Stromal cell of bone marrow (primary cell): ENCODE data around the gene SKA1.

Experiments used
- DNase-seq: peaks from one replicate; pipeline ENCODE4 v3.0.0-alpha.2; 2012; ENCODE audit warnings: low read depth

The SKA1 gene, protein sequence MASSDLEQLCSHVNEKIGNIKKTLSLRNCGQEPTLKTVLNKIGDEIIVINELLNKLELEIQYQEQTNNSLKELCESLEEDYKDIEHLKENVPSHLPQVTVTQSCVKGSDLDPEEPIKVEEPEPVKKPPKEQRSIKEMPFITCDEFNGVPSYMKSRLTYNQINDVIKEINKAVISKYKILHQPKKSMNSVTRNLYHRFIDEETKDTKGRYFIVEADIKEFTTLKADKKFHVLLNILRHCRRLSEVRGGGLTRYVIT

DNA sequence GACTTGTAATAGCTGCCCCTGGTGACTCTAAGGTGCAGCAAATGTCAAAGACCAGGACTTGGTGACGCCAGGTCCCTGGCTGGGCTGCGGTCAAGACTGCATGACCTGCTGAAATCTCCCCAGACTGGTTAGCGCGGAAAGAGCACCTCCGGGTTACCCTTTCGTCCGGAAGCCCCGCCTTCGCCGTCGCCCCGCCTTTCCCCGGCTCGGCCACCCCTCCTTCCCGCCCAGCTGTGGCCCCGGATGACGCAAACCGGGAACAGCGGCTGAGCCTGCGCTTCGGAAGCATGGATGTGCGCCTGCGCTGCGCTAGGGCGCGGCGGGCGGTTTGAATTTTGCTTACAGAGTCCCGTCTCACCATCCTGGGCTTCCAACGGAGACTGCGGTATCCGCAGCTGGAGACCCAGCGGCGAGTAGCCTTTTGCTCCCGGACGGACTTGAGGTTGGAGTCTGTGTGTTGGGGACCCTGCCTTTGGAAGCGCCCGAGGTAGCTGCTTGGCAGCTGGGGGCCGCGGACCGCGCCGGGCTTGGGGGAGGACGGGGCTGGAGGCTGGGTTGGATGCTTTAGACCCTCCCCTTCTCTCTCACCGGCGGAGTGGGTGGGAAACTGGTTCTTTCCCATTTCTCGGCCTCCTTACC is at the start of gene SKA1:
Gene SKA1 (plus strand): TSS at position 294 of the 639 bp plus-strand sequence. CDS start 785 bp downstream, outside the sequence.
- DNase-seq, result peak; percentile 82

DNA sequence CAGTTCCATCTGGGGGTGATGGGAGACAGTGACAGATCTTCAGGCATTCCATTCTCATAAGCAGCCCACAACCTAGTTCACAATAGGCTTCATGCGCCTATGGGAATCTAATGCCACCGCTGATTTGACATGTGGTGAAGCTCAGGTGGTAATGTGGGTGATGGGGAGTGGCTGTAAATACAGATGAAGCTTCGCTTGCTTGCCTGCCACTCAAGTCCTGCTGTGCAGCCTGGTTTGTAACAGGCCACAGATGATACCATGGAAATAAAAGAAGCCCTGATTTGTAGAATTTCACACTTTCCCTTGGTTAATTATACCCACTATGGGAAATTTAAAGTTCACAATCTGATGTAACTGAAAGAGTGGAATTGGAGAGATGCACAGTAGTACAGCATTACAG is 46.9 kb upstream of the SKA1 start:
- DNase-seq, result no peak

DNA sequence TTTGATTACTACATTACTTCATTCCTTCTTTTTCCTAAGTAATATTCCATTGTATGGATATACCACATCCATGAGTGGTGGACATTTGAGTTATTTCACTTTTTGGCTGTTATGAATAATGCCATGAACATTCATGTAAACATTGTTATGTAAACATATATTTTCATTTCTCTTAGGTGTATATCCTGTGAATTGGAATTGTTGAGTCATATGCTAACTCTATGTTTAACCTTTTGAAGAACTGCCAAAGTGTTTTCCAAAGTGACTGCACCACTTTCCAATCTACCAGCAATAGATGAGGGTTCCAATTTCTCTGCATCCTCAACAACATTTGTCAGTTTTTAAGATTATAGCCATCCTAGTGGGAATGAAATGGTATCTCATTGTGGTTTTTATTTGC is 44.7 kb upstream of the SKA1 start:
- no peak for DNase-seq

DNA sequence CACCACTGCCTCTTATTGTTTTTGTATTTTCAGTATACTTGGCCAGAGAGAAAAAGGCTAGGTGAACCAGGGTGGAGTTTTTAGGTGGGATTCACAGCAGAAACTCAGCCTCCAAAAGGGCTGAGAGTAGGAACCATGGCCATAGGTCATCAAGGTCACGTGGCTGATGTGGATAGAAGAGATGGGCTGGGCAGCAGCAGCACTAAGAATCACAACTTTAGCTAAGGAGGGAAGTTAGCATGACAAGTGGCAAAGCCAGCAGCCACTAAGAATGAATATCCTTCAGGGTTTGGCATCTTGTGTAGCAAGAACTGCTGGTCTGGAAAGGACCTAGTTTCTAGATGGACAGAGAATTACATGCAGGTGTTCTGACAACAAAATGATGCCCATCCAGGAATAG is 43.2 kb upstream of the SKA1 start:
- no peak for DNase-seq

DNA sequence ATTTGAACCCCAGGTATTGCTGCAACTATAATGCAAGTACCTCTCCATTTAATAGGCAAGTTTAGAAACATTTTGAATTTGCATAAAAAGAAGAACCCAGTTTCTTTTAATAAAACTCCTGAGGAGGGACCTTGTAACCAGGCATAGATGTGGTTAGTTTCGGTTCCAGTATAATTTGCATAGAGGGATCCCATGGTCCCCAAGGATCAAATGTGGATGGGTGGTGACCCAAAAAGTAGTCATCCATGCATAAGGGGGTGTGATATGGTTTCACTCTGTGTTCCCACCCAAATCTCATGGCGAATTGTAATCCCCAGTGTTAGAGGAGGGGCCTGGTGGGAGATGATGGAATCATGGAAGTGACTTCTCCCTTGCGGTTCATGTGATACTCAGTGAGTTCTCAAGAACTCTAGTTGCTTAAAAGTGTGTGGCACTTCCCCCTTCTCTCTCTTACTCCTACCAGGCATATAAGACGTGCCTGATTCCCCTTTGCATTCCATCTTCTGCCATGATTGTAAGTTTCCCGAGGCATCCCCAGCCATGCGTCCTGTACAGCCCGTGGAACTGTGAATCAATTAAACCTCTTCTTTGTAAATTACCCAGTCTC is 40.2 kb upstream of the SKA1 start:
- no peak for DNase-seq

DNA sequence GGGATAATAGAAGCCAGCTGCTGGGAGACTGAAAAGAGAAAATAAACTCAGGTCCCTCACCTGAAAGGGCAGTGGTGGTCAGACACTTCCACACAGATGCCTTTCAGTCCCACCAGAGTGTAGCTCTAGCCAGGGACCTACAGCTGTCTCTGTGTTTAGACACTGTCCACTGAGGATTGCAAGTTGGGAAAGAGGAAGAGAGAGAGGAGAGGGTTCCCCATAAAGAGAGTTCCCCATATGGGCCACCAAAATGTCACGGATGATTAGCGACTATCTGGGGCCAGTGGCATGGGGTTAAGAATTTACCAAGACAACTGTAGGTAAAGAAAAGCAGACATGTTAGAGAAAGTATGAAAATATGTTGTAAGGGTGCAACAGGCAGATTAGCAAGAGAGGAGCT is 36.7 kb upstream of the SKA1 start:
- DNase-seq, result no peak

DNA sequence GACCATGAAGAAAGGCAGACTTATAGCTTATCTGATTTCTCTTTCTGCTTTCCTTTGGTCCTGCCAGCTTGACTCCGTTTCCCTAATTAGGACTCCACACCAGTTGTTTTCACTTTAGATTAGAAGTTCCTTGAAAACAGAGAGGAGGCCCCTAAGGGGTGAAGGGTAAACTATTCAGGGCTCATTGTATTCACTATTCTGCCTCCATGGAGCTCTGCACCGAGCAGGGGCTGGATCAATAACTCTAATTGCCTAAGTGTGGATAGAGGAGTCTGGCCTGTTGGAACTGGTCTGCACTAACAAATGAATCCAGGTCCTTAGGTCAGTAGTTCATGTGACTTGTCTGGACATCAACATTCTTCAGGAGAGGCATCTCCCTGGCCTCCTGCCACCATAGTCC is 36.1 kb upstream of the SKA1 start:
- DNase-seq, result no peak

DNA sequence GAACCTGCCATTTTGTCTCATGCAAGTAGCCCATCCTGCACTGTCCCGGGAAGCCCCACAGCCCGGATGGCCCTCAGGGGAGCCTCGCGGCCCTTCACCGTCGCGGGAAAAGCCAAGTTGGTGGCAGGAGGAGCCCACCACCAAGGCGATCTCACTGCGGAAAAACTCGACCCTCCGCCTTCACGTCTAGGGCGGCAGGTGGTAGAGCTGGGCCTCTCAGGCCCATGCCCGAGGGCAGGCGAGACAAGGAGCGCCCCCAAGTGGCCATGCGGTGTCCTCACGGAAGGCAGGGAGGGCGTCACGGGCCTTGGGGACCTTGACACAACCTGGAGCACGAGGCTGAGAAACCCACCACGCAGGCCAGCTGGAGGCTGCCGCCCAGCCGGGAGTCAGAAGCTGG is 34.8 kb upstream of the SKA1 start:
- no peak for DNase-seq

DNA sequence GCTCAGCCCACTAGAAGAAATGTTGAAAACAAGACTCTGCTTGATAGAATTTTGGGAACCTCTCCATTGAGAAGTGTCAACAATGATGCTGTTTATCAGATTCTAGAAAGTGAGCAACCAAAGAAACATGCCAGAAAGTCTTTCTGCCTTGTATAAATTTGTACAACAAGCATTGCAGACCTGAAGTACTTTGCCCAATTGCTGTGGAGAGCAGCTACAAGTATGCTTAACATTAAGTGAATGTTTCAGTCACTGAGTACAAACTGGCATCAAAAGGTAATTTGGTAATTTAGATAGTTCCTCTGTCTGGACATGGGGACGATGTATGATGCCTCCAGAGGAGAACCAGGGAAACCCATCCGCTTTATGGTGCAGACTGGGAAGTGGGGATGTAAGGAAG is 33.4 kb upstream of the SKA1 start:
- no peak for DNase-seq

DNA sequence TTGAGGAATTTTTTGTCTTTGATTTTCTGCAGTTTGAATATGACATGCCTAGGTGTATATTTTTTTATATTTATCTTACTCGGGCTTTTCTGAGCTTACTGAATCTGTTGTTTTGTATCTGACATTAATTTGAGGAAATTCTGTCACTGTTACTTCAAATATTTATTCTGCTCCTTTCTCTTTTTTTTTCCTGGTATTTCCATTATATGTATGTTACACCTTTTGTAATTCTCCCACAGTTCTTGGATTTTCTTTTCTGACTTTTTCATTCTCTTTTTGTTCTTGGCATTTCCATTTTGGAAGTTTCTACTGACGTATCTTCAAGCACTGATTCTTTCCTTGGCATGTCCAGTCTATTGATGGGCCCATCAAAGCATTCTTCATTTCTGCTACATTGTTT is 24.1 kb upstream of the SKA1 start:
- no peak for DNase-seq

DNA sequence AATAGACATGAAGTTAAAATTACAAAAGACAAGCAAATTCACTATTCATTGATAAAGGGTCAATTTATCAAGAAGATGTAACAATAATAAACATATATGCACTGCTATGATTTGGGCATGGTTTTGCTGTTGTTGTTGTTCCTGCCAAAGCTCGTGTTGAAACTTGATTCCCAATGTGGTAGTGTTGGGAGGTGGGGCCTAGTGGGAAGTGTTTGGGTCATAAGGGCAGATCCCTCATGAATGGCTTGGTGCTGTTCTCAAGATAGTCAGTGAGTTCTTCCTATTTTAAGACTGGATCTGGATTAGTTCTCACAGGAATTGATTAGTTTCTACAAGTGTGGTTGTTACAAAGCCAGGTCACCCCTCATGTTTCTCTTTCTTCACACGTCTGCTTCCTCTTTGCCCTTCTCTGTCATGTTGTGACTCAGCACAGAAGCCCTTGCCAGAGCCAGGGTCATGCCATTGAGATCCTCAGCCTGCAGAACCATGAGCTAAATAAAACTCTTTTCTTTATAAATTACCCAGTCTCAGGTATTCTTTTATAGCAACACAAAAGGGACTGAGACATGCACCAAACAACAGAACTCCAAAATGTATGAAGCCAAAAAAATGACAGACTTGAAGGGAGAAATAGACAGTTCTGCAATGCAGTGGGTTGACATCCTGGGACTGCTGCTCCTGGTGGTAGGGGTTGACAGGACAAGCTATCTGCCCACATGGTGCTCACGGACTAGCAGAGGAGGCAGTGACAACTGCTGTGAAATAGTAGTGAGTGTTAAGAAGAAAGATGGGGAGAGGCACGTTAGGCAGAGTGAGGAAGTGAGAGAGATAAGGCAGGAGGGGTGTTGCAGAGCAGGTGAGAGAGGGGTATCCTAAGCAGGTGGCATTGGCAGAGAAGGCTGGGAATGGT is 18.6 kb upstream of the SKA1 start:
- peak; percentile 15 for DNase-seq

DNA sequence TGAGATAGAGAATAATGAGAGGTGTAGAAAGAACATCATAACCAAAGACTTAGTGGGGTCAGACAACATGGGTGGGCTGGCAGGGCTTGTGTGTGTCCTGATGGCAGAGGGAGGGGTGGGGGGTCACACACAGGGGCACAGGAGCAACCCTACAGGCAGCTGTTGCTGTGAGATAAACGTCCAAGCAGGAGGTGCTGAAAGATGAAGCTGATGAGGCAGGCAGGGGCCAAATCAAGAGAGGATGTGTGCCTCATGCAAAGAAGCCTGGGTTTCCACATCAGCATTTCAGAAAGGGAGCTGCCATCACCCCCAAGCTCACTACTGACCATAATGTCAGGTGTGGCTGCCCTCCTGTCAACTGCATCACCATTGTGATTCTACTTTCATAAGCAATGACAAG is 16.0 kb upstream of the SKA1 start:
- no peak for DNase-seq

DNA sequence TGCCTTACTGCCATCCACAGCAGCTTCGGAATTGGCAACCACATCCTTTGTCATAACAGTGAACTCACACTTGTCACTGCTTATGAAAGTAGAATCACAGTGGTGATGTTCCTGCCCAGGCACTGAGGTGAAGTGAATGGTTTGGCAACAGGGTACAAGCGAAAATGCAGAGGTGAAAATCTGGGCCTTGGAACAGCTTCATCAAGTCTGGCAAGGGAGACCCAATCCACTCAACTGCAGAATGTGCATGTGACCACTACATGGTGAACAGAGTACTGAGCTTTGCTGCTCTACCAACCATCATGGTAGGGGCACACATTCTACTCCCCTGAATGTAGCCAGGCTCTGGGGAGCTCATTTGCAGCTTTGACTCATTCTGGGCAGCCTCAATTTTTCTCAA is 15.0 kb upstream of the SKA1 start:
- DNase-seq, result no peak

DNA sequence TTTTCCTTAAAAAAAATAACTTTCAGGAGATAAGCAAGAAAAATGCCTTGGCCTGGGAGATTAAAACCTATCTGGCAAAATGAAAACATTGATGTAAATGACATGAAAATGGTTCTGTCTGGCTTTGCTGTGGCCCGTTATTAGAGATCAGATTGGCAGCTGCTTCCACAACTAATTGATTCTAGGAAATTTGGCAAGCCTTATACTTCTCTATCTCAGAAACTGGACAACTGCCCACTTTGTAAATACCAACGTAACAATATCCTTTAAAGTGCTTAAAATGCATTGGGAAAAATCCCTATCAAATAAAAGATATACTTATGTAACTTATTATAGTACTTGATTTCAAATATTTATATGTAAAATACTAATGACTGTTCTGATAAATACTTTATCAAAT is 14.2 kb upstream of the SKA1 start:
- DNase-seq, result no peak

DNA sequence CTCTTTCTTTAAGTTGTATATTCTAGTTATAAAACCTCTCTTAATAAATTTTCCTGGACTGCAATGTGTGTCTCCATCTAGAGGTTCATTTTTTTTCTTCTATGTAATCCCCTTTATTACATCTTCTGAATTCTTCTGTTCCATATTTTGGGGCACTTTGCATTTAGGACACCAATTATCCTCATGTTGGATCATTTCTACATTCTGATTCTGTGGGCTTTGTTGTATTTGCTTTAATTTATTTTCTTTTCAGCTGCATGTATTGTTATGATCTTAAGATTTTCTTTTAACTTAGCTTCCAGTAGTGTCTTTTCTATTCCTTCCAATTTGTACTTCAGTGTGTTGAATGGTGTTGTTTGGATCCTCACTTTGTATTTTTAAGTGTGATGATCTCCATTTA is 5.2 kb upstream of the SKA1 start:
- DNase-seq, result no peak

DNA sequence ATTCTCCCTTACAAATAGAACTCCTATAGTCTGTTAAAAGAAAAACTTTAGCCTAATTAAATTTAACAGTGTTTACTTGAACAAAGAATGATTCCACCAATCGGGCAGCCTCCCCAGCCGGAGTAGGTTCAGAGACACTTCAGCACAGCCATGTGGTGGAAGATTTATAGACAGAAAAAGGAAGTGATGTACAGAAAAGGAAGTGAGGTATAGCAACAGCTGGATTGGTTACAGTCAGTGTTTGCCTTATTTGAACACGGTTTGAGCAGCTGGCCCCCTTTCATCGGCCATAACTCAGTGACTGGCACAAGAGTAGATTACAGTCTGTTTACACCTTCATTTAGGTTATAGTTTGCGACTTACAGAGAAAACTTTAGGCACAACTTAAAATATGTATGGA is 2.1 kb upstream of the SKA1 start:
- DNase-seq, result no peak

DNA sequence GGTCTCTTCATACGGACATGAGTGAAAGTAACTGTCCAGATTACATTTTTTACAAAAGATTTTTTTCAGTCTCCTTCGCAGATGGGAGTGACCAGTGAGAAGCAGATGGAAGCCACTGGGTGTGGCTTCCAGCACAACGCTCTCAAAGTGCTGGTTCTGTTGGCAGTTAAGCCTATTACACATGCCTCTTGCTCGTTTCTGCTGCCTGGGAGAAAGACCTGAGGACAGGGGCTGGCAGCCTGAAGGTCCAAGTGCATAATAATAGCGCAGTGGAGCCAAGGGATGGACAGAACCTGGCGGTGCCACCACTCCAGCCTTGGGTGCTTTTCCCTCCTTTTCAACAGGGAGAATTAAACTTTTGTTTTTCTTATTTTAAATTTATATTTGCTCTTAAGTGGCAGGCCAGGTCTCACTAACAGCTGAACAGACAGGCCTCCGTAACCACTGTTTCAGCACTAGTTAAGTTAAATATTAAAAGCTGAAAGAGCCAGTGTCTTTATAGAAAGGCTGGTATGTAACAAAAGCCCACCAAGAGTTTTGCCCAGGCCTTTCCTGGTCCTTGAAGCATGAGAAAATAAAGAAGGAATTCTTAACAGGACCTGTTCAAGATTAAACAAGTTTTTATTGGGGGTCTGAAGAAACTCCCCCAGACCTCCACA is 1.2 kb upstream of the SKA1 start:
- DNase-seq, result no peak

DNA sequence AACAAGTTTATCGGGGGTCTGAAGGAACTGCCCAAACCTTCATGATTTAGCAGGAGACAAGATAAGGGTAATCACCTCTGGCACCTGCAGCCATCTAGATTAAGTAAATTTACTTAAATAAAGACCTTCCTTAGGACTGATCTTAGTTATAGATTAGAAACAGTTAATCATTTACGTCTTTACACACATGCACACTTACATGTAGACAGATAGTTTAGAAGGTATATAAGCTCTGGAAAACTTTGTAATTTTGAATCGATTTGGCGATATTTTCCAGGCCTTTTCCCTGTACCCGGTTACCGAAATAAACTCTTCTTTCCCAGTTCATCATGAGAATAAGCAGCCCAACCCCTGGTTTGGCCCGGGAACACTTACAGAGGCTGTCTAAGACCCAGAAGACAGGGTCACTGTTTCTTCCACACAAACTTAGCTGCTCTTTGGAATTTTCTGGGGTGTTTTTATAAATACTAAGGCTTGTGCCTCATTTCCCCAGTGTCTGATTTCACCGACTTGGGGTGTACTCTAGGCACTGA is 560 bp upstream of the SKA1 start:
- DNase-seq, result no peak

DNA sequence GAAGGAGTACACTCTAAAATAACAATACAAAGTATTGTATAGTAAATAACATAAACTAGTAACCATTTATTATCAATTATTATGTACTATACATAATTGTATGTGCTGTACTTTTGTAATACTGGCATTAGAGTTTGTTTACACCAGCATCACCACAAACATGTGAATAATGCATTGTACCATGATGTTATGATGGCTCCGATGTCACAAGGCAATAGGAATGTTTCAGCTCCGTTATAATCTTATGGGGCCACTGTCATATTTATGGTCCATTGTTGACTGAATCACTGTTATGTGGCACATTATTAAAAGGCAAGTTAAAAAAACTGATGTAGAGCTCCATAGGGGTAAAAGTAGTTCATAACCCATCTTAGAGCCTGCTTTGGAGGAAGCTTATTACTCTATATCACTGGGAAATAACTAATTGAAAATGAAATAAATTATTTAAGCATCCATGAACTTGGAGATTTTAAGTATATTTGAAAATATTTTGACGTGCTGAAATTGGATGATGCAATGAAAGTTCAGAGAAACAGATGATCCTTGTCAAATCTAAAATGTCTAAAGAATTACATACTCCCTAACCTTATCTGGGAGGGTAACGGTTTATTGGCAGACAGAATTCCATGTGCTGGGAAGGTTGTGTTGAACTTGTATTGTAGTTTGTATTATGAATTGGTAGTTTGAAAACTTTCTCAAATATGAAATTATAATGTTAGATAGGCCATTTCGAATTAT is 2.4 kb downstream of the SKA1 start:
- no peak for DNase-seq

DNA sequence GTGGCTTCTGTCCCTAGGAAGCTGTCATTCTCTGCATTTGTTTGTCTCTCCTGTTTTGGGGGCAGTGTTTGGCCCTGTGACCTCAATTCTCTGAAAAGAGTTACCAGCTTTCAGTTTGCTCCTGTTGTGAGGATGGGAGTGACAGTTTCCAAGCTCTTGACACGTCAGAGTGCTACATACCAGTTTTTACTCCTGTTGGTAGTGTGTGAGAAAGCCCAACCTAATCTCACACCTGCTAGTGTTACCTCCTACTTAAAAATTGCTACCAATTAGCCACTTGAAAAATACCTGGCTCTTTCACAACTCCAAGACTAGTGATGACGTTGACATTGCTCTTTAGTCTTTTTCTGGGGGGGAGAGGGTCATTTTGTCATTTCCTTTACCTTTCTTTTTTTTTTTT is 14.1 kb downstream of the SKA1 start:
- DNase-seq, result no peak

DNA sequence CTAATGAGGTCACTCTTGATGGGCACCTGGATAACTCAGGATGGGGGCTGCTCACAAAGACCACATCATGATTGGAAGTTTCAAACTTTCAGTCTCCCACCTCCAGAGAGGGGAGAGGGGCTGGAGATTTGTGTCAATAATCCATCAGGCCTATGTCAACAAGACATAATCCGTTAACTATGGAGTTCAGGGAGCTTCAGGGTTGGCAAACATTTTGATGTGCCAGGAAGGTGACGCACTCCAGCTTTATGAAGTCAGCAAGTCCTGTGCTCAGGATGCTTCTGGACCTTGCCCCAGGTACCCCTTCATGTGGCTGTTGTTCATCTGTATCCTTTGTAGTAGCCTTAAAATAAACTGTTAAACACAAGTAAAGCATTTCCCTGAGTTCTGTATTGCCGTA is 19.0 kb downstream of the SKA1 start:
- DNase-seq, result no peak
